Activated CD8-positive, alpha-beta memory T cell treated with anti-CD3 and anti-CD28 coated beads, Interleukin-2, amount 10 ng/mL, durations not matched to agents 7 days and 5 days (primary cell): ENCODE data around the gene XXYLT1. TPM values are rescaled to one million over a fixed set of nuclear protein-coding genes. Genes with fewer than 3 reads are reported as not detected.
A peak's percentile ranks its signal among the peaks of the same experiment; 100 is the strongest.
"Not testable (repeated sequence)": the region's sequence is repeated elsewhere in the genome, so short reads cannot be mapped to it uniquely, and the experiment has no call there.

Experiments
- ATAC-seq: fragments of 150-1000 bp; cut with Tn5 transposase; one replicate; pipeline ENCODE4 v1.10.0; 2021; ENCODE audit warnings: moderate library complexity
- CTCF ChIA-PET: fragments of 350-600 bp; sonication (Branson Sonifier 250); formaldehyde crosslinking; loops from one replicate; lab custom pipeline; 2021; ENCODE audit warnings: antibody characterized with exemption; lab: Charles Lee
- DNase-seq: peaks from one replicate; pipeline ENCODE4 v3.0.0-alpha.2; 2020
- H3K27ac Mint-ChIP-seq: one replicate; pipeline ENCODE4 v1.8.0; 2021; ENCODE audit warnings: mild to moderate bottlenecking, mixed read lengths
- H3K27me3 Mint-ChIP-seq: one replicate; pipeline ENCODE4 v1.8.0; 2021; ENCODE audit warnings: mixed read lengths
- H3K36me3 Mint-ChIP-seq: one replicate; pipeline ENCODE4 v1.8.0; 2021; ENCODE audit warnings: mild to moderate bottlenecking, mixed read lengths
- H3K4me1 Mint-ChIP-seq: one replicate; pipeline ENCODE4 v1.8.0; 2021; ENCODE audit warnings: mixed read lengths
- H3K4me3 Mint-ChIP-seq: one replicate; pipeline ENCODE4 v1.8.0; 2021; ENCODE audit warnings: mild to moderate bottlenecking, moderate library complexity, mixed read lengths
- H3K9me3 Mint-ChIP-seq: one replicate; pipeline ENCODE4 v1.8.0; 2022; ENCODE audit warnings: low read depth, mixed read lengths
- total RNA-seq, 2 experiments: library from RNA; stranded (reverse); gene quantifications; one replicate each; pipeline ENCODE4 v1.2.3, GENCODE V29; 2021

The XXYLT1 gene
- total RNA-seq: 1 to 10 TPM; 7.2 to 9.2 TPM

GRCh38 chr3:195270817-195271409, at the start of gene XXYLT1:
Gene XXYLT1, minus strand, starts transcription at chr3:195271159. Its CDS starts 101 bp downstream, at chr3:195271058.
- CTCF ChIA-PET: interaction anchor here (0.6 to 9.3 kb wide), 50 partner anchors 9 to 637 kb away, joined by 3 to 228 read pairs (median 5); partner anchors contain the start of genes ACAP2, FAM43A, LSG1 and PPP1R2
- no peaks in the 10 kb centered on the region for H3K36me3 Mint-ChIP-seq
- H3K4me1 Mint-ChIP-seq: peaks cover 31% of the 10 kb centered on the region
- ATAC-seq (peak; percentile 89), DNase-seq (peak; percentile 90)
- H3K27ac Mint-ChIP-seq: peak within 1 kb of the TSS; percentile 85
- H3K27me3 Mint-ChIP-seq: no peaks in the 10 kb centered on the region
- H3K4me3 Mint-ChIP-seq: peak within 1 kb of the TSS; percentile 82
- H3K9me3 Mint-ChIP-seq: no peaks in the 10 kb centered on the region

GRCh38 chr3:195319060-195319459, 48.1 kb upstream of the XXYLT1 start:
- Mint-ChIP-seq H3K4me3 (no peak overlapping the region), H3K9me3 (peaks cover 7% of the 10 kb centered on the region), H3K36me3 (peaks cover 54% of the 10 kb centered on the region), H3K27ac (no peak overlapping the region), H3K27me3 (no peaks in the 10 kb centered on the region), H3K4me1 (peaks cover 3% of the 10 kb centered on the region)
- CTCF ChIA-PET: interaction anchor here (0.6 kb wide), 1 partner anchor 9 kb away, joined by 3 read pairs; no protein-coding TSS in a partner anchor
- ATAC-seq (no peak), DNase-seq (no peak)

- ATAC-seq (no peak), DNase-seq (no peak)
- CTCF ChIA-PET: no interaction called here
- no peak overlapping the region for H3K4me3 Mint-ChIP-seq
- no peaks in the 10 kb centered on the region for H3K9me3 Mint-ChIP-seq
- peaks cover 8% of the 10 kb centered on the region for H3K36me3 Mint-ChIP-seq
- H3K4me1 Mint-ChIP-seq: no peaks in the 10 kb centered on the region
- no peaks in the 10 kb centered on the region for H3K27me3 Mint-ChIP-seq
- H3K27ac Mint-ChIP-seq: no peak overlapping the region
Measured at GRCh38 chr3:195312714-195313113, 41.8 kb upstream of the XXYLT1 start.

GRCh38 chr3:195307711-195308110, 36.8 kb upstream of the XXYLT1 start:
- Mint-ChIP-seq H3K9me3 (no peaks in the 10 kb centered on the region), H3K27me3 (no peaks in the 10 kb centered on the region)
- CTCF ChIA-PET: no interaction called here

GRCh38 chr3:195306369-195306768, 35.4 kb upstream of the XXYLT1 start:
- DNase-seq: no peak
- CTCF ChIA-PET: interaction anchor here (0.7 to 1.1 kb wide), 2 partner anchors 35 to 111 kb away, joined by 3 read pairs; partner anchors contain the start of gene XXYLT1
- Mint-ChIP-seq H3K4me3 (no peak overlapping the region), H3K36me3 (peaks cover 22% of the 10 kb centered on the region), H3K4me1 (no peaks in the 10 kb centered on the region), H3K27ac (no peak overlapping the region), H3K9me3 (no peaks in the 10 kb centered on the region), H3K27me3 (no peaks in the 10 kb centered on the region)
- no peak for ATAC-seq

More at GRCh38 chr3:195307711-195308110, 36.8 kb upstream of the XXYLT1 start:
- ATAC-seq (no peak), DNase-seq (no peak)
- Mint-ChIP-seq H3K4me3 (no peak overlapping the region), H3K4me1 (no peaks in the 10 kb centered on the region), H3K27ac (no peak overlapping the region), H3K36me3 (peaks cover 14% of the 10 kb centered on the region)

- H3K27me3 Mint-ChIP-seq: no peaks in the 10 kb centered on the region
- H3K4me1 Mint-ChIP-seq: no peaks in the 10 kb centered on the region
- no peak for DNase-seq
- H3K27ac Mint-ChIP-seq: no peak overlapping the region
- CTCF ChIA-PET: interaction anchor here (1.3 kb wide), 1 partner anchor 31 kb away, joined by 5 read pairs; the partner anchor contains the start of gene XXYLT1
- peaks cover 32% of the 10 kb centered on the region for H3K36me3 Mint-ChIP-seq
- H3K9me3 Mint-ChIP-seq: no peaks in the 10 kb centered on the region
- no peak overlapping the region for H3K4me3 Mint-ChIP-seq
- no peak for ATAC-seq
Measured at GRCh38 chr3:195302431-195302830, 31.5 kb upstream of the XXYLT1 start.

- H3K27ac Mint-ChIP-seq: no peak overlapping the region
- DNase-seq (no peak), ATAC-seq (no peak)
- CTCF ChIA-PET: interaction anchor here (0.8 to 1.2 kb wide), 2 partner anchors 26 to 28 kb away, joined by 4 to 6 read pairs; partner anchors contain the start of gene XXYLT1
- no peak overlapping the region for H3K4me3 Mint-ChIP-seq
- H3K9me3 Mint-ChIP-seq: no peaks in the 10 kb centered on the region
- H3K4me1 Mint-ChIP-seq: no peaks in the 10 kb centered on the region
- no peaks in the 10 kb centered on the region for H3K27me3 Mint-ChIP-seq
- peaks cover 36% of the 10 kb centered on the region for H3K36me3 Mint-ChIP-seq
Measured at GRCh38 chr3:195297446-195297845, 26.5 kb upstream of the XXYLT1 start.

GRCh38 chr3:195296662-195297061, 25.7 kb upstream of the XXYLT1 start:
- CTCF ChIA-PET: interaction anchor here (0.8 to 1.2 kb wide), 2 partner anchors 26 to 27 kb away, joined by 4 to 6 read pairs; partner anchors contain the start of gene XXYLT1
- peaks cover 38% of the 10 kb centered on the region for H3K36me3 Mint-ChIP-seq
- H3K4me3 Mint-ChIP-seq: no peak overlapping the region
- ATAC-seq (no peak), DNase-seq (no peak)
- no peaks in the 10 kb centered on the region for H3K9me3 Mint-ChIP-seq
- H3K27ac Mint-ChIP-seq: no peak overlapping the region
- no peaks in the 10 kb centered on the region for H3K4me1 Mint-ChIP-seq
- H3K27me3 Mint-ChIP-seq: no peaks in the 10 kb centered on the region

GRCh38 chr3:195291121-195291520, 20.2 kb upstream of the XXYLT1 start:
- ATAC-seq (no peak), DNase-seq (no peak)
- H3K36me3 Mint-ChIP-seq: peaks cover 40% of the 10 kb centered on the region
- no peak overlapping the region for H3K4me3 Mint-ChIP-seq
- no peaks in the 10 kb centered on the region for H3K9me3 Mint-ChIP-seq
- no peak overlapping the region for H3K27ac Mint-ChIP-seq
- H3K27me3 Mint-ChIP-seq: no peaks in the 10 kb centered on the region
- H3K4me1 Mint-ChIP-seq: no peaks in the 10 kb centered on the region
- CTCF ChIA-PET: no interaction called here

GRCh38 chr3:195290643-195291042, 19.7 kb upstream of the XXYLT1 start:
- H3K9me3 Mint-ChIP-seq, ATAC-seq, H3K27me3 Mint-ChIP-seq, DNase-seq, H3K4me1 Mint-ChIP-seq, H3K4me3 Mint-ChIP-seq, H3K27ac Mint-ChIP-seq, CTCF ChIA-PET: not testable (repeated sequence)
- H3K36me3 Mint-ChIP-seq: peaks cover 37% of the 10 kb centered on the region

GRCh38 chr3:195286115-195286872, 15.3 kb upstream of the XXYLT1 start:
- CTCF ChIA-PET: interaction anchor here (0.6 to 3.6 kb wide), 2 partner anchors 15 to 415 kb away, joined by 3 to 18 read pairs; partner anchors contain the start of gene XXYLT1
- no peaks in the 10 kb centered on the region for H3K27me3 Mint-ChIP-seq

GRCh38 chr3:195285372-195285771, 14.4 kb upstream of the XXYLT1 start:
- ATAC-seq (no peak), DNase-seq (no peak)
- H3K27ac Mint-ChIP-seq: no peak overlapping the region
- peaks cover 22% of the 10 kb centered on the region for H3K36me3 Mint-ChIP-seq
- CTCF ChIA-PET: interaction anchor here (3.6 kb wide), 1 partner anchor 14 kb away, joined by 18 read pairs; the partner anchor contains the start of gene XXYLT1
- no peaks in the 10 kb centered on the region for H3K27me3 Mint-ChIP-seq
- peaks cover 6% of the 10 kb centered on the region for H3K4me1 Mint-ChIP-seq
- no peak overlapping the region for H3K4me3 Mint-ChIP-seq
- H3K9me3 Mint-ChIP-seq: no peaks in the 10 kb centered on the region

More at GRCh38 chr3:195286115-195286872, 15.3 kb upstream of the XXYLT1 start:
- Mint-ChIP-seq H3K4me3 (no peak overlapping the region), H3K4me1 (peaks cover 6% of the 10 kb centered on the region), H3K27ac (no peak overlapping the region), H3K36me3 (peaks cover 22% of the 10 kb centered on the region), H3K9me3 (no peaks in the 10 kb centered on the region)
- ATAC-seq (no peak), DNase-seq (no peak)

- H3K9me3 Mint-ChIP-seq: no peaks in the 10 kb centered on the region
- H3K27me3 Mint-ChIP-seq: no peaks in the 10 kb centered on the region
- no peak for ATAC-seq
- peaks cover 18% of the 10 kb centered on the region for H3K36me3 Mint-ChIP-seq
- DNase-seq: no peak
- H3K4me1 Mint-ChIP-seq: peaks cover 6% of the 10 kb centered on the region
- H3K4me3 Mint-ChIP-seq: no peak overlapping the region
- CTCF ChIA-PET: interaction anchor here (3.6 kb wide), 1 partner anchor 14 kb away, joined by 18 read pairs; the partner anchor contains the start of gene XXYLT1
- H3K27ac Mint-ChIP-seq: no peak overlapping the region
Measured at GRCh38 chr3:195284842-195285241, 13.9 kb upstream of the XXYLT1 start.
